DND-41 (cell line): ENCODE measurements around the gene CD164L2.

Experiments used
- CTCF ChIP-seq: IDR thresholded peaks from 2 replicates; pipeline ENCODE4 v1.5.1; 2012; ENCODE audit warnings: borderline replicate concordance, low read length, moderate library complexity, mild to moderate bottlenecking; ENCODE audit not compliant: poor library complexity, severe bottlenecking; ENCODE audit errors: extremely low read depth
- EZH2 ChIP-seq: IDR thresholded peaks from 3 replicates; pipeline ENCODE4 v1.6.1; 2012; ENCODE audit warnings: borderline replicate concordance, low read depth, mild to moderate bottlenecking, moderate library complexity, low read length, inconsistent platforms; ENCODE audit not compliant: severe bottlenecking

- no peak for TF ChIP-seq CTCF
- TF ChIP-seq EZH2 = no peak
Observed at GRCh38 chr1:27383661-27384060, 528 bp upstream of the CD164L2 start.
